ENCODE data around the gene IL1B. TPM values are rescaled to one million over a fixed set of nuclear protein-coding genes. Genes with fewer than 3 reads are reported as not detected.

Gene IL1B
- total and polyA plus RNA-seq, 2 of the 8 experiments (the other 6 are each of a cell fraction or from before 2014, with no cell fraction given) = not detected

DNA sequence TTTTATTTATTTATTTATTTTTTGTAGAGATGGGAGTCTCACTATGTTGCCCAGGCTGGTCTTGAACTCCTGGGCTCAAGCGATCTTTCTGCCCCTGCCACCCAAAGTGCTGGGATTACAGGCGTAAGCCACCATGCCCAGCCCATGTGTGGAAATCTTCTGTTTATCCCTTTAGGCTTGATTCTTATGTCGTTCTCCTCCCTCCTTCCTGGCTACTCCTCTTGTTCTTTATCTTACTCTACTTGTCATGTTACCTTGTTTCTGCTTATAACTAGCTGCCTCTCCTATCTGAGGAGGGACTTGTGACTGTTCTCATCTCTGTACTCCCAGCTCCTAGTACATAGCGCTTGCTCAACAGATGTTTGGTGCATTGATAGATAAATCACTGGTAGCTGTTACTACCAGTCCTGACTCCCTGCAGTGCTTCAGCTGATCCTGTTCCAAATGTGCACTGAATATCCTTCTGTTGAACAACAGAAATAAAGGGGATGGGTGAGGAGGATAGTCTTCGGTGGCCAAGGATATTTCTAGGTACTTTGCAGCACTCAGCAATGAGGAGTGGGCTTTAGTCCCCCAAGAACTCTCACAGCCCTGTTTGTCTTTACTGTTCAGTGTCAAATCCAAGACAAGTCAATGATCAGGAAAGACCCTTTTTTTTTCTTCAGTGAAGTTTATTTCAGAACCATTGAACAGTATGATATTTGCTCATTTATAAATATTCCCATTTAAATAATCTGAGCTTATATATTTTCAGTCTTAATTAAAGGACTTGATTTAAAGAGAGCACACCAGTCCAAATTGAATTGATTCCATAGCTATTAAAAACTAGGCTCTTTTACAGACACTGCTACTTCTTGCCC is 7.2 kb downstream of the IL1B start:
- no peak overlapping the region for H2BK5ac ChIP-seq (ENCODE audit: low read depth, low read length)
- H3K56ac ChIP-seq (replicated peaks; ENCODE audit: insufficient read length, low read depth, low read length) = no peak overlapping the region
- no peak overlapping the region for H2BK12ac ChIP-seq (ENCODE audit: low read depth, low read length)
- H2BK15ac ChIP-seq (ENCODE audit: low read length) = no peak overlapping the region
- no peak overlapping the region for H3K18ac ChIP-seq (ENCODE audit: extremely low read depth, low read length)
- 88% methylated on average over 5 of the region's 5 CpGs; no CpG with 5 or more reads in 1 of the 2 experiments for WGBS, 2 experiments (ENCODE audit: extremely low coverage in 1 of 2, insufficient coverage in 1 of 2, insufficient read length in 1 of 2, insufficient replicate concordance in 2 of 2, low coverage in 1 of 2, low lambda C conversion rate in 2 of 2, missing lambda C conversion rate in 1 of 2)
- POLR2A ChIA-PET (ENCODE audit: partially characterized antibody) = no interaction called here
- TF ChIP-seq POLR2A (IDR thresholded peaks at IDR 0.05; ENCODE audit: control extremely low read depth in 1 of 2, low read depth in 2 of 2, low read length in 2 of 2) (no peak), TAF1 (IDR thresholded peaks at IDR 0.05; ENCODE audit: low read depth, low read length) (no peak), PHF8 (conservative IDR thresholded peaks at IDR 0.05; ENCODE audit: low read depth, low read length) (no peak), CEBPB (IDR thresholded peaks at IDR 0.05; ENCODE audit: low read depth, low read length) (no peak), JUN (IDR thresholded peaks at IDR 0.05; ENCODE audit: low read depth, low read length) (no peak), KDM1A (IDR thresholded peaks at IDR 0.05; ENCODE audit: borderline replicate concordance, low read length) (no peak), POU5F1 (IDR thresholded peaks at IDR 0.05; ENCODE audit: low read depth, low read length) (no peak)
- TF ChIP-seq, protein P1, sequence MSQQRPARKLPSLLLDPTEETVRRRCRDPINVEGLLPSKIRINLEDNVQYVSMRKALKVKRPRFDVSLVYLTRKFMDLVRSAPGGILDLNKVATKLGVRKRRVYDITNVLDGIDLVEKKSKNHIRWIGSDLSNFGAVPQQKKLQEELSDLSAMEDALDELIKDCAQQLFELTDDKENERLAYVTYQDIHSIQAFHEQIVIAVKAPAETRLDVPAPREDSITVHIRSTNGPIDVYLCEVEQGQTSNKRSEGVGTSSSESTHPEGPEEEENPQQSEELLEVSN (IDR thresholded peaks at IDR 0.05) = no peak
- TF ChIP-seq, protein P2, sequence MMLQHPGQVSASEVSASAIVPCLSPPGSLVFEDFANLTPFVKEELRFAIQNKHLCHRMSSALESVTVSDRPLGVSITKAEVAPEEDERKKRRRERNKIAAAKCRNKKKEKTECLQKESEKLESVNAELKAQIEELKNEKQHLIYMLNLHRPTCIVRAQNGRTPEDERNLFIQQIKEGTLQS (IDR thresholded peaks at IDR 0.05; ENCODE audit: insufficient read depth, low read depth, low read length) = no peak
- no peak overlapping the region for H2AFZ ChIP-seq (ENCODE audit: low read length)
- H3K4me3 ChIP-seq (ENCODE audit: extremely low read depth in 1 of 4, insufficient read depth in 2 of 4, low read depth in 3 of 4, low read length in 4 of 4) = no peak overlapping the region
- no peak overlapping the region for H4K8ac ChIP-seq (ENCODE audit: extremely low read depth, insufficient read depth, low read length)
- H3K9me3 ChIP-seq (ENCODE audit: insufficient read depth in 2 of 2, low read depth in 1 of 2, low read length in 1 of 2) = 0 out of 4 replicates have a peak, but pooled peaks cover 0 to 4% of the 10 kb centered on the region in 2 experiments
- H3K79me1 ChIP-seq (ENCODE audit: low read depth, low read length) = no peaks in the 10 kb centered on the region
- H3K23ac ChIP-seq (ENCODE audit: insufficient read length) = no peak overlapping the region
- no peak overlapping the region for H3K4ac ChIP-seq (replicated peaks; ENCODE audit: insufficient read length, low read depth, low read length)
- H3K14ac ChIP-seq (ENCODE audit: insufficient read length) = no peak overlapping the region
- H2AK5ac ChIP-seq (ENCODE audit: low read depth, low read length) = no peak overlapping the region
- H4K20me1 ChIP-seq (replicated peaks in 1 of 2; ENCODE audit: control insufficient read depth in 1 of 2, insufficient read depth in 2 of 2, low read length in 2 of 2) = no peaks in the 10 kb centered on the region
- H3K9ac ChIP-seq (replicated peaks in 1 of 4; ENCODE audit: extremely low read depth in 1 of 4, low read depth in 3 of 4, low read length in 3 of 4) = no peak overlapping the region
- no peak overlapping the region for H2BK120ac ChIP-seq (replicated peaks; ENCODE audit: low read depth, low read length)
- no peak overlapping the region for H3K4me2 ChIP-seq (ENCODE audit: insufficient read depth in 1 of 2, low read depth in 2 of 2, low read length in 2 of 2)
- H3K27ac ChIP-seq (ENCODE audit: low read depth, low read length) = no peak overlapping the region
- H3K79me2 ChIP-seq (ENCODE audit: control insufficient read depth in 1 of 2, insufficient read depth in 2 of 2, low read length in 2 of 2) = no peaks in the 10 kb centered on the region
- no peaks in the 10 kb centered on the region for H3K23me2 ChIP-seq (ENCODE audit: low read depth, low read length)
- no peak for FAIRE-seq
- no peak overlapping the region for H4K5ac ChIP-seq (ENCODE audit: insufficient read length, low read depth, low read length)
- H3K36me3 ChIP-seq (ENCODE audit: control insufficient read depth in 2 of 4, insufficient read depth in 4 of 4, low read length in 3 of 4) = no peaks in the 10 kb centered on the region
- no peak overlapping the region for H2BK20ac ChIP-seq (ENCODE audit: low read length)
- no peak overlapping the region for H4K91ac ChIP-seq (replicated peaks; ENCODE audit: insufficient read length, low read length)
- H3K27me3 ChIP-seq (replicated peaks in 1 of 4; ENCODE audit: control insufficient read depth in 3 of 4, extremely low read depth in 1 of 4, insufficient read depth in 3 of 4, low read length in 3 of 4) = no peaks in the 10 kb centered on the region
- no peak for DNase-seq (ENCODE audit: low read depth in 1 of 2, low spot score in 2 of 2)
- no peaks in the 10 kb centered on the region for H3K4me1 ChIP-seq (replicated peaks in 1 of 4; ENCODE audit: control insufficient read depth in 3 of 4, insufficient read depth in 4 of 4, low read length in 3 of 4)
- CTCF ChIA-PET (ENCODE audit: partially characterized antibody) = interaction anchor here (0.6 to 0.7 kb wide), 2 partner anchors 10 to 213 kb away, joined by 3 to 5 read pairs; no protein-coding TSS in a partner anchor

Measured in H1 (cell line).